Measurements from ENCODE around the gene KRT17. TPM values are rescaled to one million over a fixed set of nuclear protein-coding genes. Genes with fewer than 3 reads are reported as not detected.

Gene KRT17
- total and polyA plus RNA-seq, 9 of the 15 experiments (the other 6 are each of a cell fraction or from before 2014, with no cell fraction given): 0.23 to 0.25 TPM; not detected in 7

GRCh38 chr17:41653892-41654677 is 29.7 kb upstream of the KRT17 start:
- H3K4me1 ChIP-seq (replicated peaks in 1 of 2; ENCODE audit: control insufficient read depth in 2 of 2, insufficient read depth in 2 of 2, low read length in 2 of 2): peaks cover 0 to 44% of the 10 kb centered on the region in 2 experiments; a peak in 2 of 5 replicates
- ChIA-PET CTCF (ENCODE audit: low intra/inter-chr PET ratio) (no interaction called here), POLR2A (interaction anchor here (0.5 to 1.4 kb wide), 6 partner anchors 34 to 592 kb away, joined by 3 to 4 read pairs (median 3); partner anchors contain the start of gene KRT19)
- in situ Hi-C loops (cut with MboI) (loop anchor here (25.0 kb wide), 1 partner anchor 1042 kb away; no protein-coding TSS in a partner anchor), intact Hi-C loops (cut with micrococcal nuclease) (no loop called here)
- H3K4me2 ChIP-seq (ENCODE audit: insufficient read depth, low read length): no peak overlapping the region
- no TSS peak for BruUV-seq (replicated peaks)
- no peaks in the 10 kb centered on the region for H3K79me2 ChIP-seq (ENCODE audit: control insufficient read depth, insufficient read depth, low read length)
- peaks cover 2 to 20% of the 10 kb centered on the region in 2 experiments; a peak in 2 of 5 replicates for H3K27me3 ChIP-seq (ENCODE audit: control insufficient read depth in 2 of 2, insufficient read depth in 2 of 2, low read length in 2 of 2)
- H3K4me3 ChIP-seq: no peak overlapping the region
- peak overlapping the region in 1 of 2 experiments; percentile 56; a peak in 1 of 4 replicates for H3K9ac ChIP-seq (ENCODE audit: insufficient read depth in 1 of 2, low read depth in 2 of 2, low read length in 2 of 2)
- TF ChIP-seq KLF6 (CRISPR knock-in tag; IDR thresholded peaks at IDR 0.05; ENCODE audit: borderline replicate concordance) (no peak), LARP7 (IDR thresholded peaks at IDR 0.05) (no peak), CSDE1 (IDR thresholded peaks at IDR 0.05) (no peak), ETV1 (tag; conservative IDR thresholded peaks at IDR 0.05; ENCODE audit: low read depth) (no peak), CREBBP (IDR thresholded peaks at IDR 0.05; ENCODE audit: low read depth, low read length) (no peak), SAP30 (IDR thresholded peaks at IDR 0.05; ENCODE audit: borderline replicate concordance, insufficient read depth, low read depth, low read length, poor library complexity, severe bottlenecking) (no peak), ZNF175 (CRISPR knock-in tag; IDR thresholded peaks at IDR 0.05; ENCODE audit: low read depth) (no peak)
- TF ChIP-seq, protein P1, sequence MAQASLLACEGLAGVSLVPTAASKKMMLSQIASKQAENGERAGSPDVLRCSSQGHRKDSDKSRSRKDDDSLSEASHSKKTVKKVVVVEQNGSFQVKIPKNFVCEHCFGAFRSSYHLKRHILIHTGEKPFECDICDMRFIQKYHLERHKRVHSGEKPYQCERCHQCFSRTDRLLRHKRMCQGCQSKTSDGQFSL (CRISPR knock-in tag; IDR thresholded peaks at IDR 0.05): no peak
- TF ChIP-seq, protein P1 (tag; IDR thresholded peaks at IDR 0.05): no peak
- TF ChIP-seq, protein P2, sequence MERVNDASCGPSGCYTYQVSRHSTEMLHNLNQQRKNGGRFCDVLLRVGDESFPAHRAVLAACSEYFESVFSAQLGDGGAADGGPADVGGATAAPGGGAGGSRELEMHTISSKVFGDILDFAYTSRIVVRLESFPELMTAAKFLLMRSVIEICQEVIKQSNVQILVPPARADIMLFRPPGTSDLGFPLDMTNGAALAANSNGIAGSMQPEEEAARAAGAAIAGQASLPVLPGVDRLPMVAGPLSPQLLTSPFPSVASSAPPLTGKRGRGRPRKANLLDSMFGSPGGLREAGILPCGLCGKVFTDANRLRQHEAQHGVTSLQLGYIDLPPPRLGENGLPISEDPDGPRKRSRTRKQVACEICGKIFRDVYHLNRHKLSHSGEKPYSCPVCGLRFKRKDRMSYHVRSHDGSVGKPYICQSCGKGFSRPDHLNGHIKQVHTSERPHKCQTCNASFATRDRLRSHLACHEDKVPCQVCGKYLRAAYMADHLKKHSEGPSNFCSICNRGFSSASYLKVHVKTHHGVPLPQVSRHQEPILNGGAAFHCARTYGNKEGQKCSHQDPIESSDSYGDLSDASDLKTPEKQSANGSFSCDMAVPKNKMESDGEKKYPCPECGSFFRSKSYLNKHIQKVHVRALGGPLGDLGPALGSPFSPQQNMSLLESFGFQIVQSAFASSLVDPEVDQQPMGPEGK (CRISPR knock-in tag; IDR thresholded peaks at IDR 0.05; ENCODE audit: borderline replicate concordance): no peak
- H4K20me1 ChIP-seq (replicated peaks; ENCODE audit: control insufficient read depth, insufficient read depth, low read length): 0 out of 2 replicates have a peak, but pooled peaks cover 3% of the 10 kb centered on the region
- ATAC-seq (no peak), DNase-seq (ENCODE audit: extremely low read depth in 1 of 4, low spot score in 3 of 4) (no peak), FAIRE-seq (no peak)
- no peak overlapping the region for H2AFZ ChIP-seq (ENCODE audit: low read depth, low read length)
- no peak overlapping the region for H3K27ac ChIP-seq (ENCODE audit: extremely low read depth, low read depth, low read length)
- H3K36me3 ChIP-seq (ENCODE audit: control insufficient read depth, insufficient read depth, low read length): no peaks in the 10 kb centered on the region
- H3K9me1 ChIP-seq (ENCODE audit: control insufficient read depth, insufficient read depth, low read length): no peaks in the 10 kb centered on the region
- WGBS (ENCODE audit: insufficient coverage, low coverage, missing lambda C conversion rate): 5% methylated on average over 12 of the region's 14 CpGs
- H3K9me3 ChIP-seq (replicated peaks; ENCODE audit: control insufficient read depth, insufficient read depth, low read depth, low read length): no peaks in the 10 kb centered on the region
